HCT116 (cell line): ENCODE results near the gene PPP4R2. TPM values are rescaled to one million over a fixed set of nuclear protein-coding genes. Genes with fewer than 3 reads are reported as not detected.

Source experiments
- ATAC-seq: fragments of 200-7000 bp; cut with Tn5 transposase; 2 replicates; pipeline ENCODE4 v1.9.1; 2020; ENCODE audit warnings: mild to moderate bottlenecking, moderate library complexity
- BruUV-seq: library from RNA; stranded (reverse); fragments of 400-500 nt; replicated peaks from 2 replicates; lab custom pipeline; 2021; lab: Mats Ljungman, UMichigan
- CTCF ChIA-PET: fragments of 300-600 bp; sonication (Branson Sonifier 250); formaldehyde crosslinking; loops from one replicate; lab custom pipeline; 2021; ENCODE audit warnings: antibody characterized with exemption; lab: Charles Lee
- POLR2A ChIA-PET: fragments of 300-600, 350-600 bp; sonication (Branson Sonifier 250); formaldehyde crosslinking; loops from one replicate; lab custom pipeline; 2021; ENCODE audit warnings: antibody characterized with exemption; lab: Charles Lee
- RAD21 ChIA-PET, 2 experiments: fragments of 300-600 bp; sonication (Branson Sonifier 250); formaldehyde crosslinking; loops; one replicate each; lab custom pipeline; 2023; ENCODE audit warnings: low total read pairs in 2 of 2; ENCODE audit not compliant: uncharacterized antibody in 2 of 2, unreplicated experiment in 2 of 2, low non-redundant PET in 1 of 2; lab: Charles Lee
- DNase-seq: peaks from one replicate; pipeline ENCODE4 v3.0.0-alpha.2; 2010; ENCODE audit warnings: low read depth, low spot score
- H2AFZ ChIP-seq: fragments of 200-600 bp; shearing (Covaris generic), sonication (generic); 2 replicates; pipeline ENCODE4 v1.6.1; 2017; ENCODE audit warnings: low read depth, mixed run types, mixed read lengths, antibody characterized with exemption, low read length; ENCODE audit not compliant: poor library complexity, severe bottlenecking
- H3K27ac ChIP-seq: 2 replicates; pipeline ENCODE4 v1.5.1; 2012; ENCODE audit warnings: low read depth, low read length
- H3K27me3 ChIP-seq: fragments of 200-600 bp; sonication (generic); 2 replicates; pipeline ENCODE4 v1.6.1; 2016; ENCODE audit warnings: mixed run types, low read length, mixed read lengths; ENCODE audit not compliant: insufficient read depth
- H3K36me3 ChIP-seq, 2 experiments: fragments of 200-500 bp in 1 of 2; fragments of 200-600 bp in 1 of 2; sonication (Bioruptor generic) in 1 of 2; sonication (generic) in 1 of 2; 2 replicates each; pipeline versions ENCODE4 v1.5.1 to v1.6.1; 2014 to 2016; ENCODE audit warnings: low read length in 2 of 2, inconsistent platforms in 1 of 2, mixed read lengths in 1 of 2, mixed run types in 1 of 2; ENCODE audit not compliant: insufficient read depth in 2 of 2, control insufficient read depth in 1 of 2
- H3K4me1 ChIP-seq, 2 experiments: fragments of 200-600 bp in 1 of 2; sonication (generic) in 1 of 2; 2 replicates each; pipeline versions ENCODE4 v1.5.1 to v1.6.1; 2012 to 2017; ENCODE audit warnings: low read length in 2 of 2, inconsistent platforms in 1 of 2, mild to moderate bottlenecking in 1 of 2, mixed read lengths in 1 of 2, mixed run types in 1 of 2, moderate library complexity in 1 of 2; ENCODE audit not compliant: insufficient read depth in 2 of 2, control insufficient read depth in 1 of 2
- H3K4me2 ChIP-seq: fragments of 200-600 bp; sonication (generic); 2 replicates; pipeline ENCODE4 v1.6.1; 2017; ENCODE audit warnings: mixed run types, low read length, mixed read lengths
- H3K4me3 ChIP-seq, 2 experiments: fragments of 200-600 bp in 1 of 2; sonication (generic) in 1 of 2; replicated peaks in 1 of 2; 2 replicates each; pipeline ENCODE4 v1.5.1; 2011 to 2016; ENCODE audit warnings: low read length in 2 of 2, control low read depth in 1 of 2, low read depth in 1 of 2, mild to moderate bottlenecking in 1 of 2, mixed read lengths in 1 of 2, mixed run types in 1 of 2
- H3K79me2 ChIP-seq: fragments of 200-600 bp; sonication (generic); 2 replicates; pipeline ENCODE4 v1.6.1; 2017; ENCODE audit warnings: mild to moderate bottlenecking, mixed run types, low read length, moderate library complexity, mixed read lengths; ENCODE audit not compliant: insufficient read depth
- H3K9ac ChIP-seq: fragments of 200-600 bp; sonication (generic); 2 replicates; pipeline ENCODE4 v1.6.1; 2016; ENCODE audit warnings: low read length, mixed read lengths
- H3K9me2 ChIP-seq: fragments of 200-600 bp; sonication (generic), shearing (Covaris generic); 2 replicates; pipeline ENCODE4 v1.6.1; 2017; ENCODE audit warnings: mixed run types, mild to moderate bottlenecking, moderate library complexity; ENCODE audit not compliant: insufficient read depth
- H3K9me3 ChIP-seq, 2 experiments: fragments of 200-500 bp in 1 of 2; fragments of 200-600 bp in 1 of 2; sonication (Bioruptor generic) in 1 of 2; sonication (generic) in 1 of 2; 2 replicates each; pipeline ENCODE4 v1.6.1; 2014 to 2017; ENCODE audit warnings: low read length in 2 of 2, mixed read lengths in 2 of 2, inconsistent platforms in 1 of 2, low read depth in 1 of 2, mild to moderate bottlenecking in 1 of 2, mixed run types in 1 of 2, moderate library complexity in 1 of 2; ENCODE audit not compliant: control insufficient read depth in 1 of 2, insufficient read depth in 1 of 2
- H4K20me1 ChIP-seq: fragments of 200-600 bp; sonication (generic), shearing (Covaris generic); 2 replicates; pipeline ENCODE4 v1.6.1; 2017; ENCODE audit warnings: mixed run types, mild to moderate bottlenecking, moderate library complexity; ENCODE audit not compliant: insufficient read depth
- CEBPB ChIP-seq: IDR thresholded peaks from 2 replicates; pipeline ENCODE4 v1.6.1; 2012; ENCODE audit warnings: low read depth
- ELF1 ChIP-seq: IDR thresholded peaks from 2 replicates; pipeline ENCODE4 v1.6.1; 2012; ENCODE audit warnings: low read depth, borderline replicate concordance
- EZH2 ChIP-seq: fragments of 200-600 bp; sonication (generic); IDR thresholded peaks from 2 replicates; pipeline ENCODE4 v1.6.1; 2017; ENCODE audit warnings: antibody characterized with exemption, mixed run types
- FOSL1 ChIP-seq: IDR thresholded peaks from 2 replicates; pipeline ENCODE4 v1.6.1; 2012; ENCODE audit warnings: low read depth
- JUND ChIP-seq: IDR thresholded peaks from 2 replicates; pipeline ENCODE4 v1.6.1; 2012
- POLR2A ChIP-seq: IDR thresholded peaks from 2 replicates; pipeline ENCODE4 v1.7.0; 2011; ENCODE audit warnings: borderline replicate concordance; ENCODE audit not compliant: insufficient read depth, insufficient read length; ENCODE audit errors: extremely low read depth
- SIN3A ChIP-seq: IDR thresholded peaks from 2 replicates; pipeline ENCODE4 v1.6.1; 2012; ENCODE audit warnings: low read depth
- SP1 ChIP-seq: IDR thresholded peaks from 2 replicates; pipeline ENCODE4 v1.6.1; 2012; ENCODE audit warnings: low read depth
- SRF ChIP-seq: IDR thresholded peaks from 2 replicates; pipeline ENCODE4 v1.6.1; 2012; ENCODE audit warnings: low read depth
- ZFX ChIP-seq: fragments of 450-650 bp; IDR thresholded peaks from 2 replicates; pipeline ENCODE4 v1.6.1; 2017
- ZNF274 ChIP-seq: fragments of 200-500 bp; sonication (Bioruptor generic); IDR thresholded peaks from 2 replicates; pipeline ENCODE4 v1.6.1; 2014; ENCODE audit warnings: mild to moderate bottlenecking, low read depth, low read length, inconsistent platforms
- intact Hi-C: fragments of 100-400 bp; cut with micrococcal nuclease; formaldehyde crosslinking; loops from 2 replicates; pipeline ENCODE4 v1.10.0; 2022
- total RNA-seq: library from RNA; stranded (reverse); gene quantifications from one replicate; pipeline ENCODE4 v1.2.1, GENCODE V29; 2021; ENCODE audit not compliant: unreplicated experiment
- TF ChIP-seq, protein P1 (sequence below): IDR thresholded peaks from 2 replicates; pipeline ENCODE4 v1.6.1; 2012; ENCODE audit warnings: low read depth
- TF ChIP-seq, protein P2 (sequence below): IDR thresholded peaks from 2 replicates; pipeline ENCODE4 v1.6.1; 2012
- TF ChIP-seq, protein P3 (sequence below): IDR thresholded peaks from 2 replicates; pipeline ENCODE4 v1.6.1; 2011; ENCODE audit warnings: mild to moderate bottlenecking, low read length, moderate library complexity; ENCODE audit not compliant: insufficient replicate concordance; ENCODE audit errors: extremely low read depth

Gene PPP4R2
- total RNA-seq, 1 experiment from 2014 or later, result 72.5 TPM

DNA sequence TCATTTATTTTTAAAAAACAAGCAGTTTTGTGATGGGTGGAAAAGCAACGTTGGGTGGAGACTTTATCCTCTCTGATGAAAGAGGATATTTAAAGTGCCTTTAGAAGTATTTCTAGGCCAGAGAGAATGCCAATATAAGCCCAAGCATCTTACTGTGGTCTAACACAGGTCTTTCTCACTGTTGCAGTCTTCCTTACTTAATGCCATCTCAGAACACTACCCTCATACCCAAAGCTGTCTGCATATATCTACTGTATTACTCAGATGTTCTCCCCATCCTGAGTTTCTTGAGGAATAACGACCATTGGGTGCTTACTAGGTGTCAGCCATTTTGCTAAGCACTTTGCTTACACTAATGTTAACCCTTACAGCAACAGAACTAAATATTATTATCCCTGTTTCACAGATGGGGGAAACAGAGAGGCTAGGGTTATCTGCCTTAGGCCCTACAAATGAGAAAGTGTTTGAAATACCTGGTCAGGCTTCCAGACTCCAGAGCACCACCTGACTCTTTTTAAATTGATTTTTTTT, 35.0 kb downstream of the PPP4R2 start:
- ATAC-seq (no peak), DNase-seq (no peak)
- H3K4me2 ChIP-seq, result no peak overlapping the region
- no peaks in the 10 kb centered on the region for H3K9me2 ChIP-seq
- BruUV-seq, result no TSS peak
- no peak overlapping the region for H3K4me3 ChIP-seq
- no peak for TF ChIP-seq EZH2
- TF ChIP-seq, protein P1, sequence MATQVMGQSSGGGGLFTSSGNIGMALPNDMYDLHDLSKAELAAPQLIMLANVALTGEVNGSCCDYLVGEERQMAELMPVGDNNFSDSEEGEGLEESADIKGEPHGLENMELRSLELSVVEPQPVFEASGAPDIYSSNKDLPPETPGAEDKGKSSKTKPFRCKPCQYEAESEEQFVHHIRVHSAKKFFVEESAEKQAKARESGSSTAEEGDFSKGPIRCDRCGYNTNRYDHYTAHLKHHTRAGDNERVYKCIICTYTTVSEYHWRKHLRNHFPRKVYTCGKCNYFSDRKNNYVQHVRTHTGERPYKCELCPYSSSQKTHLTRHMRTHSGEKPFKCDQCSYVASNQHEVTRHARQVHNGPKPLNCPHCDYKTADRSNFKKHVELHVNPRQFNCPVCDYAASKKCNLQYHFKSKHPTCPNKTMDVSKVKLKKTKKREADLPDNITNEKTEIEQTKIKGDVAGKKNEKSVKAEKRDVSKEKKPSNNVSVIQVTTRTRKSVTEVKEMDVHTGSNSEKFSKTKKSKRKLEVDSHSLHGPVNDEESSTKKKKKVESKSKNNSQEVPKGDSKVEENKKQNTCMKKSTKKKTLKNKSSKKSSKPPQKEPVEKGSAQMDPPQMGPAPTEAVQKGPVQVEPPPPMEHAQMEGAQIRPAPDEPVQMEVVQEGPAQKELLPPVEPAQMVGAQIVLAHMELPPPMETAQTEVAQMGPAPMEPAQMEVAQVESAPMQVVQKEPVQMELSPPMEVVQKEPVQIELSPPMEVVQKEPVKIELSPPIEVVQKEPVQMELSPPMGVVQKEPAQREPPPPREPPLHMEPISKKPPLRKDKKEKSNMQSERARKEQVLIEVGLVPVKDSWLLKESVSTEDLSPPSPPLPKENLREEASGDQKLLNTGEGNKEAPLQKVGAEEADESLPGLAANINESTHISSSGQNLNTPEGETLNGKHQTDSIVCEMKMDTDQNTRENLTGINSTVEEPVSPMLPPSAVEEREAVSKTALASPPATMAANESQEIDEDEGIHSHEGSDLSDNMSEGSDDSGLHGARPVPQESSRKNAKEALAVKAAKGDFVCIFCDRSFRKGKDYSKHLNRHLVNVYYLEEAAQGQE, result no peak
- TF ChIP-seq ZFX, result no peak
- TF ChIP-seq, protein P2, sequence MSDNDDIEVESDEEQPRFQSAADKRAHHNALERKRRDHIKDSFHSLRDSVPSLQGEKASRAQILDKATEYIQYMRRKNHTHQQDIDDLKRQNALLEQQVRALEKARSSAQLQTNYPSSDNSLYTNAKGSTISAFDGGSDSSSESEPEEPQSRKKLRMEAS, result no peak
- TF ChIP-seq POLR2A, result no peak
- no peak for TF ChIP-seq SRF
- no peak for TF ChIP-seq JUND
- no peak for TF ChIP-seq CEBPB
- TF ChIP-seq, protein P3, sequence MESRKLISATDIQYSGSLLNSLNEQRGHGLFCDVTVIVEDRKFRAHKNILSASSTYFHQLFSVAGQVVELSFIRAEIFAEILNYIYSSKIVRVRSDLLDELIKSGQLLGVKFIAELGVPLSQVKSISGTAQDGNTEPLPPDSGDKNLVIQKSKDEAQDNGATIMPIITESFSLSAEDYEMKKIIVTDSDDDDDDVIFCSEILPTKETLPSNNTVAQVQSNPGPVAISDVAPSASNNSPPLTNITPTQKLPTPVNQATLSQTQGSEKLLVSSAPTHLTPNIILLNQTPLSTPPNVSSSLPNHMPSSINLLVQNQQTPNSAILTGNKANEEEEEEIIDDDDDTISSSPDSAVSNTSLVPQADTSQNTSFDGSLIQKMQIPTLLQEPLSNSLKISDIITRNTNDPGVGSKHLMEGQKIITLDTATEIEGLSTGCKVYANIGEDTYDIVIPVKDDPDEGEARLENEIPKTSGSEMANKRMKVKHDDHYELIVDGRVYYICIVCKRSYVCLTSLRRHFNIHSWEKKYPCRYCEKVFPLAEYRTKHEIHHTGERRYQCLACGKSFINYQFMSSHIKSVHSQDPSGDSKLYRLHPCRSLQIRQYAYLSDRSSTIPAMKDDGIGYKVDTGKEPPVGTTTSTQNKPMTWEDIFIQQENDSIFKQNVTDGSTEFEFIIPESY, result no peak
- no peak for TF ChIP-seq FOSL1
- no peak for TF ChIP-seq ZNF274
- no peak for TF ChIP-seq SP1
- TF ChIP-seq SIN3A, result no peak
- TF ChIP-seq ELF1, result no peak
- ChIA-PET POLR2A (no interaction called here), CTCF (no interaction called here), RAD21 (no interaction called here)
- peaks cover 52% of the 10 kb centered on the region for H4K20me1 ChIP-seq
- no peaks in the 10 kb centered on the region for H3K27me3 ChIP-seq
- no peak overlapping the region for H2AFZ ChIP-seq
- H3K27ac ChIP-seq, result no peak overlapping the region
- H3K9ac ChIP-seq, result no peak overlapping the region
- H3K36me3 ChIP-seq, result no peaks in the 10 kb centered on the region
- peaks cover 0 to 6% of the 10 kb centered on the region in 2 experiments; a peak in 1 of 4 replicates for H3K4me1 ChIP-seq
- H3K9me3 ChIP-seq, result no peaks in the 10 kb centered on the region
- intact Hi-C loops, result no loop called here
- H3K79me2 ChIP-seq, result peaks cover 100% of the 10 kb centered on the region
